ENCODE data around the gene HSD17B2.

HSD17B2 gene

GRCh38 chr16:82129881-82130280 is 94.8 kb downstream of the HSD17B2 start:
- no peak overlapping the region for H3K27ac ChIP-seq (ENCODE audit: low read depth, low read length)
- H4K8ac ChIP-seq (ENCODE audit: low read depth, low read length): no peak overlapping the region
- no peak overlapping the region for H2AFZ ChIP-seq (ENCODE audit: insufficient read depth, low read length, poor library complexity)
- H2AK5ac ChIP-seq (ENCODE audit: low read length): no peak overlapping the region
- H3K23ac ChIP-seq (ENCODE audit: low read length): no peak overlapping the region
- no peak overlapping the region for H4K91ac ChIP-seq (ENCODE audit: low read depth, low read length)
- DNase-seq: no peak
- no peaks in the 10 kb centered on the region for H3K27me3 ChIP-seq (ENCODE audit: insufficient read depth, low read length)
- H3K14ac ChIP-seq (ENCODE audit: low read length): no peak overlapping the region
- H3K18ac ChIP-seq (ENCODE audit: low read length): no peak overlapping the region
- no CpG with 5 or more reads among the region's 3 CpGs for WGBS (ENCODE audit: extremely low coverage, insufficient coverage, insufficient read length)
- no peak overlapping the region for H2BK120ac ChIP-seq (ENCODE audit: insufficient read depth, low read length, poor library complexity)
- no peaks in the 10 kb centered on the region for H3K4me1 ChIP-seq (ENCODE audit: control insufficient read depth in 1 of 2, insufficient read depth in 2 of 2, low read length in 2 of 2)
- H3K4me3 ChIP-seq (ENCODE audit: low read depth, low read length): no peak overlapping the region
- H2BK12ac ChIP-seq (ENCODE audit: low read length): no peak overlapping the region
- H4K12ac ChIP-seq (ENCODE audit: low read depth, low read length): no peak overlapping the region
- H3K9ac ChIP-seq (ENCODE audit: low read length): no peak overlapping the region
- H3K36me3 ChIP-seq (ENCODE audit: control insufficient read depth in 1 of 2, insufficient read depth in 2 of 2, low read length in 2 of 2): no peaks in the 10 kb centered on the region
- no peak overlapping the region for H3K4me2 ChIP-seq (ENCODE audit: low read length)
- no peak overlapping the region for H3K4ac ChIP-seq (ENCODE audit: low read depth, low read length)
- no peak overlapping the region for H2BK5ac ChIP-seq (ENCODE audit: low read depth, low read length, poor library complexity)
- no peaks in the 10 kb centered on the region for H3K9me3 ChIP-seq (ENCODE audit: insufficient read depth, low read depth, low read length)
- no peaks in the 10 kb centered on the region for H3K79me1 ChIP-seq (ENCODE audit: low read length)
- H3K79me2 ChIP-seq (ENCODE audit: control insufficient read depth, insufficient read depth, low read length, poor library complexity): no peaks in the 10 kb centered on the region

DNA sequence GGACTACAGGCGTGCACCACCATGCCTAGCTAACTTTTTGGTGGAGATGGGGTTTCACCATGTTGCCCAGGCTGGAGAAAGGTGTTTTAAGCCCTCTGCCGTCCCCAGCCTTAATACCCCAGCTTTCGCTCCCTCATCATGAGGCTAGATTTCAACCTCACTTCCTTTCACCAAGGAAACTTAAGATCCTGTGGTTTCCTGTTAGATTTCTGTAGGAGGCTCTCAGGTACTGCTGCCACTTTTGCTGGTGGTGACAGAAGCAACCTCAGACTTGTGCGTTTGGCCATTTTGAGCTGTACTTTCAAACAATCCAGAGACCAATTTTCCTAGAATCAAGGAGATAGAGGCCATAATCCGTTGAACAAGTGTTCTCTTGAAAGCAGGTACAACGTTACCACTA is 98.7 kb downstream of the HSD17B2 start:
- Histone ChIP-seq H3K36me3 (ENCODE audit: control insufficient read depth in 1 of 2, insufficient read depth in 2 of 2, low read length in 2 of 2) (no peaks in the 10 kb centered on the region), H4K91ac (ENCODE audit: low read depth, low read length) (no peak overlapping the region), H3K79me2 (ENCODE audit: control insufficient read depth, insufficient read depth, low read length, poor library complexity) (no peaks in the 10 kb centered on the region), H2BK120ac (ENCODE audit: insufficient read depth, low read length, poor library complexity) (no peak overlapping the region), H2AK5ac (ENCODE audit: low read length) (no peak overlapping the region), H3K4me3 (ENCODE audit: low read depth, low read length) (no peak overlapping the region), H2BK5ac (ENCODE audit: low read depth, low read length, poor library complexity) (no peak overlapping the region), H2BK12ac (ENCODE audit: low read length) (no peak overlapping the region), H3K9me3 (ENCODE audit: insufficient read depth, low read depth, low read length) (no peaks in the 10 kb centered on the region), H2AFZ (ENCODE audit: insufficient read depth, low read length, poor library complexity) (no peak overlapping the region), H3K27me3 (ENCODE audit: insufficient read depth, low read length) (no peaks in the 10 kb centered on the region), H3K23ac (ENCODE audit: low read length) (no peak overlapping the region), H4K12ac (ENCODE audit: low read depth, low read length) (no peak overlapping the region), H3K14ac (ENCODE audit: low read length) (no peak overlapping the region), H3K79me1 (ENCODE audit: low read length) (no peaks in the 10 kb centered on the region), H3K4me1 (ENCODE audit: control insufficient read depth in 1 of 2, insufficient read depth in 2 of 2, low read length in 2 of 2) (peaks cover 2 to 3% of the 10 kb centered on the region in 2 experiments), H3K4ac (ENCODE audit: low read depth, low read length) (no peak overlapping the region), H3K18ac (ENCODE audit: low read length) (no peak overlapping the region), H3K27ac (ENCODE audit: low read depth, low read length) (no peak overlapping the region), H3K9ac (ENCODE audit: low read length) (no peak overlapping the region), H3K4me2 (ENCODE audit: low read length) (no peak overlapping the region), H4K8ac (ENCODE audit: low read depth, low read length) (no peak overlapping the region)
- WGBS (ENCODE audit: extremely low coverage, insufficient coverage, insufficient read length): no CpG with 5 or more reads among the region's 6 CpGs
- no peak for DNase-seq

DNA sequence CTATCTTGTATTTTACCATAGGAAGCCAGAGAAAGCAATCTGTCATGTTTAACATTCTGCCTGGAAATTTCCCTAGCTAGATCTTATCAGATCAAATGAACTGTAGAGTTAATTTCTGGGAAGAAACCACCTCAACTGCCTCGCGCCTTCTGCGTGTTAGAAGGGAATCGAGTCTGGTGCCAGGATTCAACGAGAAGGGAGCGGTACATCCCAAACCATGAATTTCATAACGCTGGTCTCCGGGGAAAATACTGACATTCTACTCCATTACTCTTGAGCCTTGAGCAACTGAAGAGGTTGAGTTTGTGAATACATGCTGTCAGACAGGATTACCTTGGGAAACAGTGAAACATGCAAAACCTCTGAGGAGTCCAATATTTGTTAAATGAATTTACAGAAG is 99.8 kb downstream of the HSD17B2 start:
- Histone ChIP-seq H2BK120ac (ENCODE audit: insufficient read depth, low read length, poor library complexity) (no peak overlapping the region), H3K4me3 (ENCODE audit: low read depth, low read length) (no peak overlapping the region), H3K9me3 (ENCODE audit: insufficient read depth, low read depth, low read length) (no peaks in the 10 kb centered on the region), H2BK12ac (ENCODE audit: low read length) (no peak overlapping the region), H3K27ac (ENCODE audit: low read depth, low read length) (no peak overlapping the region), H4K12ac (ENCODE audit: low read depth, low read length) (no peak overlapping the region), H4K91ac (ENCODE audit: low read depth, low read length) (no peak overlapping the region), H2AK5ac (ENCODE audit: low read length) (no peak overlapping the region), H3K4me1 (ENCODE audit: control insufficient read depth in 1 of 2, insufficient read depth in 2 of 2, low read length in 2 of 2) (peaks cover 4 to 7% of the 10 kb centered on the region in 2 experiments), H3K27me3 (ENCODE audit: insufficient read depth, low read length) (no peaks in the 10 kb centered on the region), H3K79me1 (ENCODE audit: low read length) (peaks cover 2% of the 10 kb centered on the region), H3K23ac (ENCODE audit: low read length) (no peak overlapping the region), H4K8ac (ENCODE audit: low read depth, low read length) (no peak overlapping the region), H3K36me3 (ENCODE audit: control insufficient read depth in 1 of 2, insufficient read depth in 2 of 2, low read length in 2 of 2) (no peaks in the 10 kb centered on the region), H3K79me2 (ENCODE audit: control insufficient read depth, insufficient read depth, low read length, poor library complexity) (peaks cover 2% of the 10 kb centered on the region), H2BK5ac (ENCODE audit: low read depth, low read length, poor library complexity) (no peak overlapping the region), H3K14ac (ENCODE audit: low read length) (no peak overlapping the region), H3K4ac (ENCODE audit: low read depth, low read length) (no peak overlapping the region), H3K4me2 (ENCODE audit: low read length) (no peak overlapping the region), H2AFZ (ENCODE audit: insufficient read depth, low read length, poor library complexity) (no peak overlapping the region), H3K18ac (ENCODE audit: low read length) (no peak overlapping the region), H3K9ac (ENCODE audit: low read length) (no peak overlapping the region)
- no CpG with 5 or more reads among the region's 8 CpGs for whole genome bisulfite sequencing (ENCODE audit: extremely low coverage, insufficient coverage, insufficient read length)
- DNase-seq: no peak

GRCh38 chr16:82135844-82136243 is 100.8 kb downstream of the HSD17B2 start:
- Histone ChIP-seq H2AK5ac (ENCODE audit: low read length) (no peak overlapping the region), H3K9me3 (ENCODE audit: insufficient read depth, low read depth, low read length) (no peaks in the 10 kb centered on the region)
- WGBS (ENCODE audit: extremely low coverage, insufficient coverage, insufficient read length): no CpG with 5 or more reads among the region's 8 CpGs

More at GRCh38 chr16:82135844-82136243, 100.8 kb downstream of the HSD17B2 start:
- no peak overlapping the region for H2BK5ac ChIP-seq (ENCODE audit: low read depth, low read length, poor library complexity)
- H3K4me3 ChIP-seq (ENCODE audit: low read depth, low read length): no peak overlapping the region
- H3K27ac ChIP-seq (ENCODE audit: low read depth, low read length): no peak overlapping the region
- no peak overlapping the region for H2BK12ac ChIP-seq (ENCODE audit: low read length)
- no peak overlapping the region for H3K9ac ChIP-seq (ENCODE audit: low read length)
- H3K79me1 ChIP-seq (ENCODE audit: low read length): peaks cover 2% of the 10 kb centered on the region
- DNase-seq: no peak
- no peak overlapping the region for H3K14ac ChIP-seq (ENCODE audit: low read length)
- no peaks in the 10 kb centered on the region for H3K27me3 ChIP-seq (ENCODE audit: insufficient read depth, low read length)
- H3K79me2 ChIP-seq (ENCODE audit: control insufficient read depth, insufficient read depth, low read length, poor library complexity): peaks cover 2% of the 10 kb centered on the region
- H3K36me3 ChIP-seq (ENCODE audit: control insufficient read depth in 1 of 2, insufficient read depth in 2 of 2, low read length in 2 of 2): no peaks in the 10 kb centered on the region
- no peak overlapping the region for H4K8ac ChIP-seq (ENCODE audit: low read depth, low read length)
- H4K91ac ChIP-seq (ENCODE audit: low read depth, low read length): no peak overlapping the region
- H3K4me1 ChIP-seq (ENCODE audit: control insufficient read depth in 1 of 2, insufficient read depth in 2 of 2, low read length in 2 of 2): peaks cover 4 to 7% of the 10 kb centered on the region in 2 experiments
- no peak overlapping the region for H3K4me2 ChIP-seq (ENCODE audit: low read length)
- no peak overlapping the region for H2AFZ ChIP-seq (ENCODE audit: insufficient read depth, low read length, poor library complexity)
- H3K18ac ChIP-seq (ENCODE audit: low read length): no peak overlapping the region
- no peak overlapping the region for H3K23ac ChIP-seq (ENCODE audit: low read length)
- no peak overlapping the region for H2BK120ac ChIP-seq (ENCODE audit: insufficient read depth, low read length, poor library complexity)
- H4K12ac ChIP-seq (ENCODE audit: low read depth, low read length): no peak overlapping the region
- H3K4ac ChIP-seq (ENCODE audit: low read depth, low read length): no peak overlapping the region
